Measurements from ENCODE around the gene NINJ1.

GRCh38 chr9:93117924-93118862 is 15.9 kb downstream of the NINJ1 start:
- no peak for TF ChIP-seq CTCF (conservative IDR thresholded peaks at IDR 0.05 in 1 of 2, IDR thresholded peaks at IDR 0.05 in 1 of 2; ENCODE audit: extremely low read depth in 1 of 2, insufficient read depth in 1 of 2, low read depth in 1 of 2, low read length in 2 of 2)
- no peak for TF ChIP-seq EZH2 (IDR thresholded peaks at IDR 0.05; ENCODE audit: borderline replicate concordance, low read length)

Measured in mammary epithelial cell (primary cell).